ENCODE measurements around the gene USP21. TPM values are rescaled to one million over a fixed set of nuclear protein-coding genes. Genes with fewer than 3 reads are reported as not detected.

USP21 gene
- total and polyA plus RNA-seq, 2 of the 8 experiments (the other 6 are each of a cell fraction or from before 2014, with no cell fraction given), result 23.9 to 36.3 TPM

- WGBS, 2 experiments (ENCODE audit: extremely low coverage in 1 of 2, insufficient coverage in 1 of 2, insufficient read length in 1 of 2, insufficient replicate concordance in 2 of 2, low coverage in 1 of 2, low lambda C conversion rate in 2 of 2, missing lambda C conversion rate in 1 of 2), result 79% methylated on average over 10 of the region's 10 CpGs; no CpG with 5 or more reads in 1 of the 2 experiments
- FAIRE-seq (no peak), DNase-seq (ENCODE audit: low read depth in 1 of 2, low spot score in 2 of 2) (no peak)
- Histone ChIP-seq H3K18ac (ENCODE audit: extremely low read depth, low read length) (no peak overlapping the region), H2BK15ac (ENCODE audit: low read length) (no peak overlapping the region), H4K20me1 (replicated peaks in 1 of 2; ENCODE audit: control insufficient read depth in 1 of 2, insufficient read depth in 2 of 2, low read length in 2 of 2) (peaks cover 0 to 6% of the 10 kb centered on the region in 2 experiments), H3K9ac (replicated peaks in 1 of 4; ENCODE audit: extremely low read depth in 1 of 4, low read depth in 3 of 4, low read length in 3 of 4) (no peak overlapping the region), H3K79me1 (ENCODE audit: low read depth, low read length) (peaks cover 4% of the 10 kb centered on the region), H3K27me3 (replicated peaks in 1 of 4; ENCODE audit: control insufficient read depth in 3 of 4, extremely low read depth in 1 of 4, insufficient read depth in 3 of 4, low read length in 3 of 4) (no peaks in the 10 kb centered on the region), H3K4ac (replicated peaks; ENCODE audit: insufficient read length, low read depth, low read length) (no peak overlapping the region), H3K23ac (ENCODE audit: insufficient read length) (no peak overlapping the region), H2AK5ac (ENCODE audit: low read depth, low read length) (no peak overlapping the region), H3K23me2 (ENCODE audit: low read depth, low read length) (peaks cover 2% of the 10 kb centered on the region; the same call in 1 of the 2 replicates), H3K4me1 (replicated peaks in 1 of 4; ENCODE audit: control insufficient read depth in 3 of 4, insufficient read depth in 4 of 4, low read length in 3 of 4) (peaks cover 0 to 13% (median under 1%) of the 10 kb centered on the region in 4 experiments; a peak in 3 of 7 replicates), H3K27ac (ENCODE audit: low read depth, low read length) (no peak overlapping the region), H4K8ac (ENCODE audit: extremely low read depth, insufficient read depth, low read length) (no peak overlapping the region; the same call in 1 of the 2 replicates), H3K9me3 (ENCODE audit: insufficient read depth in 2 of 2, low read depth in 1 of 2, low read length in 1 of 2) (no peaks in the 10 kb centered on the region), H2BK120ac (replicated peaks; ENCODE audit: low read depth, low read length) (no peak overlapping the region), H2BK5ac (ENCODE audit: low read depth, low read length) (no peak overlapping the region), H3K4me2 (ENCODE audit: insufficient read depth in 1 of 2, low read depth in 2 of 2, low read length in 2 of 2) (peak overlapping the region; percentile 61 to 93; a peak in 2 of 4 replicates), H3K79me2 (ENCODE audit: control insufficient read depth in 1 of 2, insufficient read depth in 2 of 2, low read length in 2 of 2) (peaks cover 0 to 4% of the 10 kb centered on the region in 2 experiments; a peak in 1 of 4 replicates), H4K5ac (ENCODE audit: insufficient read length, low read depth, low read length) (no peak overlapping the region), H3K4me3 (ENCODE audit: extremely low read depth in 1 of 4, insufficient read depth in 2 of 4, low read depth in 3 of 4, low read length in 4 of 4) (peak overlapping the region in 1 of 4 experiments; percentile 85; a peak in 3 of 8 replicates), H4K91ac (replicated peaks; ENCODE audit: insufficient read length, low read length) (no peak overlapping the region), H3K56ac (replicated peaks; ENCODE audit: insufficient read length, low read depth, low read length) (no peak overlapping the region), H2BK20ac (ENCODE audit: low read length) (no peak overlapping the region), H3K14ac (ENCODE audit: insufficient read length) (no peak overlapping the region), H2BK12ac (ENCODE audit: low read depth, low read length) (no peak overlapping the region), H3K36me3 (ENCODE audit: control insufficient read depth in 2 of 4, insufficient read depth in 4 of 4, low read length in 3 of 4) (peaks cover 10 to 39% (median 24%) of the 10 kb centered on the region in 4 experiments), H2AFZ (ENCODE audit: low read length) (no peak overlapping the region)
- CTCF ChIA-PET (ENCODE audit: partially characterized antibody), result interaction anchor here (1.2 to 2.8 kb wide), 4 partner anchors 10 to 50 kb away, joined by 3 to 27 read pairs (median 8); partner anchors contain the start of genes ADAMTS4, PPOX and TOMM40L
- POLR2A ChIA-PET (ENCODE audit: partially characterized antibody), result interaction anchor here (0.6 to 4.0 kb wide), 14 partner anchors 9 to 146 kb away, joined by 3 to 51 read pairs (median 4); partner anchors contain the start of genes ADAMTS4, APOA2, DEDD and PPOX
- TF ChIP-seq POLR2A (IDR thresholded peaks at IDR 0.05; ENCODE audit: control extremely low read depth in 1 of 2, low read depth in 2 of 2, low read length in 2 of 2) (no peak), ZNF274 (IDR thresholded peaks at IDR 0.05; ENCODE audit: borderline replicate concordance, extremely low read depth, low read length) (no peak), SIRT6 (IDR thresholded peaks at IDR 0.05; ENCODE audit: low read length) (no peak), CBX5 (IDR thresholded peaks at IDR 0.05; ENCODE audit: low read depth, low read length) (no peak), HDAC6 (IDR thresholded peaks at IDR 0.05; ENCODE audit: low read depth, low read length) (no peak), SRF (IDR thresholded peaks at IDR 0.05; ENCODE audit: low read depth, low read length) (no peak), MAX (IDR thresholded peaks at IDR 0.05) (no peak), BRCA1 (IDR thresholded peaks at IDR 0.05; ENCODE audit: low read depth, low read length) (no peak)
Measured at GRCh38 chr1:161175771-161176453, 16.6 kb downstream of the USP21 start.
